ENCODE results near the gene FGD1. TPM values are rescaled to one million over a fixed set of nuclear protein-coding genes. Genes with fewer than 3 reads are reported as not detected.
"Not testable (repeated sequence)": the region's sequence is repeated elsewhere in the genome, so short reads cannot be mapped to it uniquely, and the experiment has no call there.

The FGD1 gene
- total RNA-seq (4.7 and 9.0 TPM in 2 replicates), polyA plus RNA-seq (8.7 and 11.9 TPM in 2 replicates)

DNA sequence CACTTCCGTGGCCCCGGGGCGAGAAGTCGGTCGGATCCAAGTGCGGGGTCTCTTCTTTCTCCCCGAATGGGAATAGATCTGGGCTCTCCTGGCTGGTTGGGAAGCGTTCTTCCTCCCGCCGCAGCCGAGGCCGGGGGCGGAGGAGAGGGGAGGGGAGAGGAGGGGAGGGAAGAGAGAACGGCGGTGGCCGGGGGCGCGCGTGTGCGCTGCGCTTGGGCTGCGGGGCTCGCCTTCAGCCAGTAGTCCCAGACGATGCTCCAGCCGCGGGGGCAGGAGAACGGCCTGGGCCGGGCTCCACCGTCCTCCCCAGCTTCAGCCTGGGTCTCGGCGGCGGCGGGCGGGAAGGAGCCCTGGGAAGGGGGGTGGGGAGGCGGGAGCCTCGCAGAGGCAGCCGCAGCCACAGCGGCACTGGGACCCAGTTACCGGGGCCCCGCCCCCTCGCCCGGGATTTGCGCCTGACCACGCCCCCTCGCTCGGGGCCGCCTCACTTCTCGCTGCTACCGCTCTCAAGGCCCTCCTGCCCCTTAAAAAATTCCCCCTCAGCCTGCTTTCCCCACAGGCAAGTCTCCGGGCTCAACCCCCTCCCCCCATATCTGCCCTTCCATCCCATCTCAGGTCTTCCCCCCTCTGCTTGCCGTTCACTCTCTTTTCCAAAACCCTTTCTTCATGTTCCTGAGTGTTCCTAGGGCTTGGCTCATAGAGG lies at the start of gene FGD1:
FGD1 (minus strand) TSS at position 421 of the 703 bp plus-strand sequence. CDS start 802 bp downstream, outside the sequence.
- H3K9me3 ChIP-seq (ENCODE audit: low read depth), result no peaks in the 10 kb centered on the region
- DNase-seq (ENCODE audit: low spot score), result peak; percentile 83
- peak within 1 kb of the TSS; percentile 66 for H2AFZ ChIP-seq
- peak within 1 kb of the TSS; percentile 80 for H3K4me2 ChIP-seq
- peaks cover 38% of the 10 kb centered on the region for H3K79me2 ChIP-seq
- peaks cover 6% of the 10 kb centered on the region for H3K4me1 ChIP-seq (ENCODE audit: insufficient read depth)
- no peaks in the 10 kb centered on the region for H3K9me2 ChIP-seq (replicated peaks; ENCODE audit: insufficient read depth)
- H3K36me3 ChIP-seq (replicated peaks; ENCODE audit: insufficient read depth, low read depth), result no peaks in the 10 kb centered on the region
- TF ChIP-seq, protein P1, sequence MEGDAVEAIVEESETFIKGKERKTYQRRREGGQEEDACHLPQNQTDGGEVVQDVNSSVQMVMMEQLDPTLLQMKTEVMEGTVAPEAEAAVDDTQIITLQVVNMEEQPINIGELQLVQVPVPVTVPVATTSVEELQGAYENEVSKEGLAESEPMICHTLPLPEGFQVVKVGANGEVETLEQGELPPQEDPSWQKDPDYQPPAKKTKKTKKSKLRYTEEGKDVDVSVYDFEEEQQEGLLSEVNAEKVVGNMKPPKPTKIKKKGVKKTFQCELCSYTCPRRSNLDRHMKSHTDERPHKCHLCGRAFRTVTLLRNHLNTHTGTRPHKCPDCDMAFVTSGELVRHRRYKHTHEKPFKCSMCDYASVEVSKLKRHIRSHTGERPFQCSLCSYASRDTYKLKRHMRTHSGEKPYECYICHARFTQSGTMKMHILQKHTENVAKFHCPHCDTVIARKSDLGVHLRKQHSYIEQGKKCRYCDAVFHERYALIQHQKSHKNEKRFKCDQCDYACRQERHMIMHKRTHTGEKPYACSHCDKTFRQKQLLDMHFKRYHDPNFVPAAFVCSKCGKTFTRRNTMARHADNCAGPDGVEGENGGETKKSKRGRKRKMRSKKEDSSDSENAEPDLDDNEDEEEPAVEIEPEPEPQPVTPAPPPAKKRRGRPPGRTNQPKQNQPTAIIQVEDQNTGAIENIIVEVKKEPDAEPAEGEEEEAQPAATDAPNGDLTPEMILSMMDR (IDR thresholded peaks at IDR 0.05; ENCODE audit: poor library complexity), result no peak
- TF ChIP-seq EZH2phosphoT487 (IDR thresholded peaks at IDR 0.05; ENCODE audit: low read depth, severe bottlenecking, unreplicated experiment), result no peak
- peak within 1 kb of the TSS; percentile 61 for H3K4me3 ChIP-seq
- peak within 1 kb of the TSS; percentile 80 for H3K27ac ChIP-seq
- H3K27me3 ChIP-seq, result no peaks in the 10 kb centered on the region
- WGBS (ENCODE audit: low lambda C conversion rate, missing lambda C conversion rate), result 46% methylated on average over 9 of the region's 51 CpGs
- no peaks in the 10 kb centered on the region for H4K20me1 ChIP-seq (ENCODE audit: insufficient read depth, poor library complexity, severe bottlenecking)

DNA sequence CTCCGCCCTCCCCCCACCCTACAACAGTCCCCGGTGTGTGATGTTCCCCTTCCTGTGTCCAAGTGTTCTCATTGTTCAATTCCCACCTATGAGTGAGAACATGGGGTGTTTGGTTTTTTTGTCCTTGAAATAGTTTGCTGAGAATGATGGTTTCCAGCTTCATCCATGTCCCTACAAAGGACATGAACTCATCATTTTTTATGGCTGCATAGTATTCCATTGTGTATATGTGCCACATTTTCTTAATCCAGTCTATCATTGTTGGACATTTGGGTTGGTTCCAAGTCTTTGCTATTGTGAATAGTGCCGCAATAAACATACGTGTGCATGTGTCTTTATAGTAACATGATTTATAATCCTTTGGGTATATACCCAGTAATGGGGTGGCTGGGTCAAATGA lies 46.2 kb upstream of the FGD1 start:
- H3K27me3 ChIP-seq; H3K9me3 ChIP-seq (ENCODE audit: low read depth); H4K20me1 ChIP-seq (ENCODE audit: insufficient read depth, poor library complexity, severe bottlenecking); H3K4me1 ChIP-seq (ENCODE audit: insufficient read depth); H3K9me2 ChIP-seq (replicated peaks; ENCODE audit: insufficient read depth); DNase-seq (ENCODE audit: low spot score); H3K4me3 ChIP-seq; H3K79me2 ChIP-seq; H3K4me2 ChIP-seq; H3K27ac ChIP-seq; H3K36me3 ChIP-seq (replicated peaks; ENCODE audit: insufficient read depth, low read depth); H2AFZ ChIP-seq: not testable (repeated sequence)
- WGBS (ENCODE audit: low lambda C conversion rate, missing lambda C conversion rate), result 82% methylated on average over 4 of the region's 4 CpGs

DNA sequence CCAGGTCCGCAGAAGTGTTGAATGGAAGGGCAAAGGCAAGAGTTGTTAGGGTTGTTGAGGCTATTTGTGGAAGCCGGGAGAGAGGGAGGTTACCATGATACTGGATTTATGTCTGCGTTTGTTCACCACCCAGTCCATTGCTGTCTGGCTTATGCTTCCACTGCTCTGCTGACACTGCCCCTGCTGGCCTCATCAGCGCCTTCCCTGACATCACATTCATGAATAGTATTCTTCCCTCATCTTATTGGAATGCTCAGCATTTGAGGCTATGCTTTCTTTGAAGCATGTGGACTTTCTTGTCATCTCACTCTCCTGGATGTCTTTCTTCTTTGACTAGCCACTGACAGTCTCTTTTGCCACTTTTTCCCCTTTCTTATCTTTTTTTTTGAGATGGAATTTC lies 44.3 kb upstream of the FGD1 start:
- no peaks in the 10 kb centered on the region for H3K9me3 ChIP-seq (ENCODE audit: low read depth)
- no peaks in the 10 kb centered on the region for H3K27me3 ChIP-seq
- peaks cover 13% of the 10 kb centered on the region for H3K79me2 ChIP-seq
- no peaks in the 10 kb centered on the region for H4K20me1 ChIP-seq (ENCODE audit: insufficient read depth, poor library complexity, severe bottlenecking)
- H3K36me3 ChIP-seq (replicated peaks; ENCODE audit: insufficient read depth, low read depth), result no peaks in the 10 kb centered on the region
- H3K27ac ChIP-seq, result no peak overlapping the region
- 66% methylated on average over 4 of the region's 4 CpGs for WGBS (ENCODE audit: low lambda C conversion rate, missing lambda C conversion rate)
- no peaks in the 10 kb centered on the region for H3K9me2 ChIP-seq (replicated peaks; ENCODE audit: insufficient read depth)
- no peak overlapping the region for H3K4me2 ChIP-seq
- H2AFZ ChIP-seq, result no peak overlapping the region
- H3K4me3 ChIP-seq, result no peak overlapping the region
- H3K4me1 ChIP-seq (ENCODE audit: insufficient read depth), result no peaks in the 10 kb centered on the region
- TF ChIP-seq, protein P1 (IDR thresholded peaks at IDR 0.05; ENCODE audit: poor library complexity), result no peak
- no peak for TF ChIP-seq EZH2 (IDR thresholded peaks at IDR 0.05; ENCODE audit: borderline replicate concordance)
- TF ChIP-seq EZH2phosphoT487 (IDR thresholded peaks at IDR 0.05; ENCODE audit: low read depth, severe bottlenecking, unreplicated experiment), result no peak
- peak; percentile 38 for DNase-seq (ENCODE audit: low spot score)

DNA sequence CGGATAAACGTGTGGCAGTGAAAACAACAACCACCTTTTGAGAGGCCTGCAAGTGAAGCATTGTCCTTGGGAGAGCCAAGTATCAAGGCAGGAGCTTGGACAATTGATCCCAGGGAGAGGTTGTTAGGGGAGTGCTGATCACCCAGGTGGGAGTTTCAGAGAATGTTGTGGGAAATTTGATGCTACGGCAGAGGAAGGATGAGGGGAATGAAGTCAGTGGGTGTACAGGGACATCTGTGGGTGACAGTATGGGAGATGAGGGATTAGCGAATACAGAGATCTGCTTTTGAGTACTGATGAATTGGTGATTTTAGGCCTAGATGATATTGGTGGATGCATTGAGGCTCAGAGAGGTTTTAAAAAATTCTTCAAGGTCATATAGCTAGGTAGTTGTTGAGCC lies 38.2 kb upstream of the FGD1 start:
- no peak overlapping the region for H3K27ac ChIP-seq
- no peaks in the 10 kb centered on the region for H3K9me3 ChIP-seq (ENCODE audit: low read depth)
- H3K4me2 ChIP-seq, result peak overlapping the region; percentile 5
- H4K20me1 ChIP-seq (ENCODE audit: insufficient read depth, poor library complexity, severe bottlenecking), result no peaks in the 10 kb centered on the region
- H3K36me3 ChIP-seq (replicated peaks; ENCODE audit: insufficient read depth, low read depth), result no peaks in the 10 kb centered on the region
- H3K4me3 ChIP-seq, result no peak overlapping the region
- no peaks in the 10 kb centered on the region for H3K9me2 ChIP-seq (replicated peaks; ENCODE audit: insufficient read depth)
- no peaks in the 10 kb centered on the region for H3K27me3 ChIP-seq
- 73% methylated on average over 4 of the region's 4 CpGs for WGBS (ENCODE audit: low lambda C conversion rate, missing lambda C conversion rate)
- peaks cover 9% of the 10 kb centered on the region for H3K4me1 ChIP-seq (ENCODE audit: insufficient read depth)
- peaks cover 57% of the 10 kb centered on the region for H3K79me2 ChIP-seq
- no peak overlapping the region for H2AFZ ChIP-seq
- TF ChIP-seq EZH2phosphoT487 (IDR thresholded peaks at IDR 0.05; ENCODE audit: low read depth, severe bottlenecking, unreplicated experiment) (no peak), EZH2 (IDR thresholded peaks at IDR 0.05; ENCODE audit: borderline replicate concordance) (no peak)
- TF ChIP-seq, protein P1 (IDR thresholded peaks at IDR 0.05; ENCODE audit: poor library complexity), result no peak
- DNase-seq (ENCODE audit: low spot score), result no peak
